ENCODE measurements around the gene KRT6A. TPM values are rescaled to one million over a fixed set of nuclear protein-coding genes. Genes with fewer than 3 reads are reported as not detected.

KRT6A gene
- polyA plus RNA-seq, 2 of the 4 experiments (the other 2 are of a cell fraction), result 0.04 to 0.14 TPM

GRCh38 chr12:52437508-52437907 lies 55.5 kb downstream of the KRT6A start (continued):
- TF ChIP-seq HMGXB4 (CRISPR knock-in tag; IDR thresholded peaks at IDR 0.05; ENCODE audit: borderline replicate concordance) (no peak), MAFK (IDR thresholded peaks at IDR 0.05; ENCODE audit: partially characterized antibody) (no peak), SREBF2 (IDR thresholded peaks at IDR 0.05) (no peak), CBX2 (IDR thresholded peaks at IDR 0.05; ENCODE audit: borderline replicate concordance, low read depth) (no peak), HOXB5 (CRISPR knock-in tag; IDR thresholded peaks at IDR 0.05) (no peak)

Other genes starting within 250 kb of the KRT6A start
- gene KRT86, start 218.6 kb downstream of the KRT6A start, polyA plus RNA-seq (2011; rRNA removed), result 23.5 and 43.0 TPM in 2 replicates
- 331 to 441 TPM (median 378 TPM) in 3 replicates for gene KRT86, start 218.6 kb downstream of the KRT6A start, polyA plus RNA-seq (2017; fragmentation: RNase III; extraction: RNeasy Plus Mini Kit Qiagen cat#74134 plus additional on column Dnase treatment)
- 1,799 and 1,935 TPM in 2 replicates for gene KRT81, start 201.7 kb downstream of the KRT6A start, polyA plus RNA-seq (2011; rRNA removed)
- gene KRT81, start 201.7 kb downstream of the KRT6A start, polyA plus RNA-seq (2017; fragmentation: RNase III; extraction: RNeasy Plus Mini Kit Qiagen cat#74134 plus additional on column Dnase treatment), result 3,419 to 3,643 TPM (median 3,445 TPM) in 3 replicates
- gene KRT83, start 171.9 kb downstream of the KRT6A start, polyA plus RNA-seq (2011; rRNA removed), result 11.6 and 20.4 TPM in 2 replicates
- gene KRT83, start 171.9 kb downstream of the KRT6A start, polyA plus RNA-seq (2017; fragmentation: RNase III; extraction: RNeasy Plus Mini Kit Qiagen cat#74134 plus additional on column Dnase treatment), result 43.3 to 52.1 TPM (median 44.8 TPM) in 3 replicates
- gene KRT85, start 125.8 kb downstream of the KRT6A start, polyA plus RNA-seq (2011; rRNA removed), result 0.07 TPM in 1 of 2 replicates, not detected in the other
- gene KRT85, start 125.8 kb downstream of the KRT6A start, polyA plus RNA-seq (2017; fragmentation: RNase III; extraction: RNeasy Plus Mini Kit Qiagen cat#74134 plus additional on column Dnase treatment), result 2.9 to 4.8 TPM (median 3.7 TPM) in 3 replicates
- gene KRT84, start 107.6 kb downstream of the KRT6A start, polyA plus RNA-seq (2011; rRNA removed), result not detected in 2 replicates
- not detected in 3 replicates for gene KRT84, start 107.6 kb downstream of the KRT6A start, polyA plus RNA-seq (2017; fragmentation: RNase III; extraction: RNeasy Plus Mini Kit Qiagen cat#74134 plus additional on column Dnase treatment)
- not detected in 2 replicates for gene KRT82, start 86.9 kb downstream of the KRT6A start, polyA plus RNA-seq (2011; rRNA removed)
- gene KRT82, start 86.9 kb downstream of the KRT6A start, polyA plus RNA-seq (2017; fragmentation: RNase III; extraction: RNeasy Plus Mini Kit Qiagen cat#74134 plus additional on column Dnase treatment), result not detected in 3 replicates
- gene KRT75, start 58.9 kb downstream of the KRT6A start, polyA plus RNA-seq (2011; rRNA removed), result not detected in 2 replicates
- not detected in 3 replicates for gene KRT75, start 58.9 kb downstream of the KRT6A start, polyA plus RNA-seq (2017; fragmentation: RNase III; extraction: RNeasy Plus Mini Kit Qiagen cat#74134 plus additional on column Dnase treatment)
- gene KRT6B, start 41.1 kb downstream of the KRT6A start, polyA plus RNA-seq (2011; rRNA removed), result not detected in 2 replicates
- gene KRT6B, start 41.1 kb downstream of the KRT6A start, polyA plus RNA-seq (2017; fragmentation: RNase III; extraction: RNeasy Plus Mini Kit Qiagen cat#74134 plus additional on column Dnase treatment), result not detected in 3 replicates
- gene KRT6C, start 19.5 kb downstream of the KRT6A start, polyA plus RNA-seq (2011; rRNA removed), result not detected in 2 replicates
- not detected in 3 replicates for gene KRT6C, start 19.5 kb downstream of the KRT6A start, polyA plus RNA-seq (2017; fragmentation: RNase III; extraction: RNeasy Plus Mini Kit Qiagen cat#74134 plus additional on column Dnase treatment)
- 0.06 TPM in 1 of 2 replicates, not detected in the other for gene KRT5, start 27.1 kb upstream of the KRT6A start, polyA plus RNA-seq (2011; rRNA removed)
- gene KRT5, start 27.1 kb upstream of the KRT6A start, polyA plus RNA-seq (2017; fragmentation: RNase III; extraction: RNeasy Plus Mini Kit Qiagen cat#74134 plus additional on column Dnase treatment), result 0.08 to 0.25 TPM in 2 of 3 replicates, not detected in the other
- gene KRT71, start 59.9 kb upstream of the KRT6A start, polyA plus RNA-seq (2011; rRNA removed), result not detected in 2 replicates
- gene KRT71, start 59.9 kb upstream of the KRT6A start, polyA plus RNA-seq (2017; fragmentation: RNase III; extraction: RNeasy Plus Mini Kit Qiagen cat#74134 plus additional on column Dnase treatment), result not detected in 3 replicates
- not detected in 2 replicates for gene KRT74, start 80.6 kb upstream of the KRT6A start, polyA plus RNA-seq (2011; rRNA removed)
- gene KRT74, start 80.6 kb upstream of the KRT6A start, polyA plus RNA-seq (2017; fragmentation: RNase III; extraction: RNeasy Plus Mini Kit Qiagen cat#74134 plus additional on column Dnase treatment), result not detected in 3 replicates
- gene KRT72, start 108.2 kb upstream of the KRT6A start, polyA plus RNA-seq (2011; rRNA removed), result not detected in 2 replicates
- not detected in 3 replicates for gene KRT72, start 108.2 kb upstream of the KRT6A start, polyA plus RNA-seq (2017; fragmentation: RNase III; extraction: RNeasy Plus Mini Kit Qiagen cat#74134 plus additional on column Dnase treatment)
- gene KRT73, start 125.3 kb upstream of the KRT6A start, polyA plus RNA-seq (2011; rRNA removed), result not detected in 2 replicates
- gene KRT73, start 125.3 kb upstream of the KRT6A start, polyA plus RNA-seq (2017; fragmentation: RNase III; extraction: RNeasy Plus Mini Kit Qiagen cat#74134 plus additional on column Dnase treatment), result not detected in 3 replicates
- gene KRT2, start 159.0 kb upstream of the KRT6A start, polyA plus RNA-seq (2011; rRNA removed), result 0.09 TPM in 1 of 2 replicates, not detected in the other
- 0.08 TPM in 1 of 3 replicates, not detected in the others for gene KRT2, start 159.0 kb upstream of the KRT6A start, polyA plus RNA-seq (2017; fragmentation: RNase III; extraction: RNeasy Plus Mini Kit Qiagen cat#74134 plus additional on column Dnase treatment)
- gene KRT1, start 187.2 kb upstream of the KRT6A start, polyA plus RNA-seq (2011; rRNA removed), result not detected in 2 replicates
- not detected in 3 replicates for gene KRT1, start 187.2 kb upstream of the KRT6A start, polyA plus RNA-seq (2017; fragmentation: RNase III; extraction: RNeasy Plus Mini Kit Qiagen cat#74134 plus additional on column Dnase treatment)
- 0.03 TPM in 2 replicates for gene KRT77, start 210.3 kb upstream of the KRT6A start, polyA plus RNA-seq (2011; rRNA removed)
- gene KRT77, start 210.3 kb upstream of the KRT6A start, polyA plus RNA-seq (2017; fragmentation: RNase III; extraction: RNeasy Plus Mini Kit Qiagen cat#74134 plus additional on column Dnase treatment), result not detected in 3 replicates